H1 (cell line): ENCODE measurements around the gene FOXO4.

Experiments used
- EGR1 ChIP-seq: IDR thresholded peaks from 2 replicates; pipeline ENCODE4 v1.6.1; 2011; ENCODE audit warnings: low read depth, low read length, borderline replicate concordance
- EZH2 ChIP-seq: fragments of 200-600 bp; sonication (generic); IDR thresholded peaks from 2 replicates; pipeline ENCODE4 v1.7.1; 2012; ENCODE audit warnings: low read depth, mild to moderate bottlenecking, moderate library complexity, low read length, inconsistent platforms; ENCODE audit not compliant: severe bottlenecking
- GABPA ChIP-seq: IDR thresholded peaks from 2 replicates; pipeline ENCODE4 v1.6.1; 2011; ENCODE audit warnings: mild to moderate bottlenecking, low read length, moderate library complexity, borderline replicate concordance; ENCODE audit not compliant: insufficient read depth

DNA sequence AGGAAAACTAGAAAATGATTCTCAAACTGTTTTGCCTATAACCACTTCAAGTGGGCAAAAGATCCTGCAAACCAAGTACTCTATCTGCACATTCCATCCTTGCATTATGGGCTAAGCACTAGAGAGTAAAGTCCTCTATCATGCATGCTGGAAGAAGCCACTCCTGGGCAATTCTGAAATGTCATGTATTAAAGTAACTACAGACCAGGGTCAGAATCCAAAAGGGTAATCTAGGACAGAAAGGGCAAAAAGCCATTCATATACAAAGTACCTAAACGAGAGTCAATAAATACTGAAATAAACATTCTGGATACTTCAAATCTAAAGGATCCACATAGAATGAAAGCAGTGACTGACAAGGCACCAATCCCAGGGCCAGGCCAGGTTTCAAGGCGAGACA, 28.6 kb upstream of the FOXO4 start:
- TF ChIP-seq EGR1 (no peak), GABPA (no peak), EZH2 (no peak)
